HG02943 (cell line): ENCODE data around the gene ZNF280C.
"Not testable (repeated sequence)": the region's sequence is repeated elsewhere in the genome, so short reads cannot be mapped to it uniquely, and the experiment has no call there.

Experiments used
- ATAC-seq: cut with Tn5 transposase; IDR thresholded peaks from one replicate; pipeline ENCODE4 v1.9.1; 2021; ENCODE audit warnings: mild to moderate bottlenecking, low read depth, moderate library complexity; ENCODE audit not compliant: unreplicated experiment

ZNF280C gene

GRCh38 chrX:130263016-130263415 is 5.7 kb downstream of the ZNF280C start:
- no peak for ATAC-seq

GRCh38 chrX:130262231-130262630 is 6.5 kb downstream of the ZNF280C start:
- ATAC-seq = no peak

GRCh38 chrX:130261296-130261893 is 7.3 kb downstream of the ZNF280C start:
- no peak for ATAC-seq

- no peak for ATAC-seq
These were observed 8.4 kb downstream of the ZNF280C start for GRCh38 chrX:130260316-130260715.

- no peak for ATAC-seq
These were observed 14.8 kb downstream of the ZNF280C start for GRCh38 chrX:130253916-130254315.

- no peak for ATAC-seq
These were observed 17.0 kb downstream of the ZNF280C start for GRCh38 chrX:130251671-130252070.

- no peak for ATAC-seq
These were observed 20.7 kb downstream of the ZNF280C start for GRCh38 chrX:130247996-130248395.

GRCh38 chrX:130246084-130246483 is 22.6 kb downstream of the ZNF280C start:
- ATAC-seq = no peak

- no peak for ATAC-seq
These were observed 23.3 kb downstream of the ZNF280C start for GRCh38 chrX:130245441-130245840.

GRCh38 chrX:130231184-130231583 is 37.5 kb downstream of the ZNF280C start:
- not testable (repeated sequence) for ATAC-seq

- ATAC-seq = no peak
These were observed 39.8 kb downstream of the ZNF280C start for GRCh38 chrX:130228871-130229270.

GRCh38 chrX:130224810-130225209 is 43.9 kb downstream of the ZNF280C start:
- no peak for ATAC-seq

GRCh38 chrX:130216320-130216719 is 52.4 kb downstream of the ZNF280C start:
- ATAC-seq = no peak

- ATAC-seq = no peak
These were observed 55.3 kb downstream of the ZNF280C start for GRCh38 chrX:130213376-130213775.

- no peak for ATAC-seq
These were observed 56.3 kb downstream of the ZNF280C start for GRCh38 chrX:130212371-130212770.

- no peak for ATAC-seq
These were observed 57.1 kb downstream of the ZNF280C start for GRCh38 chrX:130211415-130212186.

GRCh38 chrX:130204647-130205046 is 64.1 kb downstream of the ZNF280C start:
- no peak for ATAC-seq

- ATAC-seq = no peak
These were observed 71.2 kb downstream of the ZNF280C start for GRCh38 chrX:130197464-130197863.

GRCh38 chrX:130196466-130196865 is 72.2 kb downstream of the ZNF280C start:
- ATAC-seq = no peak

GRCh38 chrX:130190801-130191200 is 77.9 kb downstream of the ZNF280C start:
- ATAC-seq = no peak

- no peak for ATAC-seq
These were observed 82.0 kb downstream of the ZNF280C start for GRCh38 chrX:130186651-130187050.

GRCh38 chrX:130184857-130185256 is 83.8 kb downstream of the ZNF280C start:
- ATAC-seq = no peak
